Measurements from ENCODE around the gene SLC5A5.

DNA sequence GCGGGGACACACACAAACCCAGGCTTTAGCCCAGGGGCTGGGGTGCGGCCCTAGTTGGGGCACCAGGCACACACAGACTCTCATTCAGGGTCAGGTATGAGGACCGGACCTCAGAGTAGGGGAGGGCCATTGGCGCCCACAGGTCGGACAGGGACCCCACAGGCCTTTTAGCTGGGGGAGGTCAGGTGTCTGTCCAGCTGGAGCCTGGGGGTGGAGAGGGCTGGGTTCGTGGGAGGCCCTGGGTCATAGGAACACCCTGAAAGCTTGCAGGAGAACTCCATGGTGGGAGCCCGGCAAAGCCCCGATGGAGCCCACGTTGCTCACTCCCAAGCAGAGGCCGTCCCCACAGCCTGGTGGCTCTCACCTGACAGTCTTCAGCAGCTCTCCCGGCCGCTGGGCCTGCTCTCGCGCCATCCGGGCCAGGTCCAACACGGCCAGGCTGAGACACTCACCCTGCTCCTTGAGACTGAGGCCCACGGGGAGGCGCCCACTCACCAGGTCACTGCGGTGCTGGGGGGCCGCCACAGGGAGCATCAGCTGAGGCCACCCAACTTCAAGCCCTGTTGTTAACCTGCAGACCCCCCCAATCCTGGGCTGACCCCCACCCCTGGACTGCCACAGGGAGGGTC is 29.0 kb upstream of the SLC5A5 start:
- TF ChIP-seq POLR2A (IDR thresholded peaks at IDR 0.05) (no peak), POLR2AphosphoS5 (IDR thresholded peaks at IDR 0.05) (no peak)
- TF ChIP-seq, protein P1, sequence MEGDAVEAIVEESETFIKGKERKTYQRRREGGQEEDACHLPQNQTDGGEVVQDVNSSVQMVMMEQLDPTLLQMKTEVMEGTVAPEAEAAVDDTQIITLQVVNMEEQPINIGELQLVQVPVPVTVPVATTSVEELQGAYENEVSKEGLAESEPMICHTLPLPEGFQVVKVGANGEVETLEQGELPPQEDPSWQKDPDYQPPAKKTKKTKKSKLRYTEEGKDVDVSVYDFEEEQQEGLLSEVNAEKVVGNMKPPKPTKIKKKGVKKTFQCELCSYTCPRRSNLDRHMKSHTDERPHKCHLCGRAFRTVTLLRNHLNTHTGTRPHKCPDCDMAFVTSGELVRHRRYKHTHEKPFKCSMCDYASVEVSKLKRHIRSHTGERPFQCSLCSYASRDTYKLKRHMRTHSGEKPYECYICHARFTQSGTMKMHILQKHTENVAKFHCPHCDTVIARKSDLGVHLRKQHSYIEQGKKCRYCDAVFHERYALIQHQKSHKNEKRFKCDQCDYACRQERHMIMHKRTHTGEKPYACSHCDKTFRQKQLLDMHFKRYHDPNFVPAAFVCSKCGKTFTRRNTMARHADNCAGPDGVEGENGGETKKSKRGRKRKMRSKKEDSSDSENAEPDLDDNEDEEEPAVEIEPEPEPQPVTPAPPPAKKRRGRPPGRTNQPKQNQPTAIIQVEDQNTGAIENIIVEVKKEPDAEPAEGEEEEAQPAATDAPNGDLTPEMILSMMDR (IDR thresholded peaks at IDR 0.05) = no peak
